Endothelial cell of umbilical vein (primary cell): Measurements from ENCODE around the gene TNIP1. TPM values are rescaled to one million over a fixed set of nuclear protein-coding genes. Genes with fewer than 3 reads are reported as not detected.

Experiments
- BruUV-seq: library from RNA; stranded (reverse); fragments of 400-500 nt; replicated peaks from 2 replicates; lab custom pipeline; 2021; lab: Mats Ljungman, UMichigan
- CTCF ChIA-PET: fragments of 300-600, 350-600 bp; sonication (Branson Sonifier 250); formaldehyde crosslinking; loops from one replicate; lab custom pipeline; 2021; ENCODE audit warnings: antibody characterized with exemption, inconsistent platforms; lab: Charles Lee
- POLR2A ChIA-PET: fragments of 300-600, 350-600 bp; sonication (Branson Sonifier 250); formaldehyde crosslinking; loops from one replicate; lab custom pipeline; 2021; ENCODE audit warnings: antibody characterized with exemption, inconsistent platforms; lab: Charles Lee
- DNase-seq: peaks from one replicate; pipeline ENCODE4 v3.0.0-alpha.2; 2011; ENCODE audit warnings: low read depth, low spot score
- FAIRE-seq: peaks from 2 replicates; lab custom pipeline; 2011; peaks lifted over from hg19 to GRCh38; lab: Jason Lieb, UNC
- H2AFZ ChIP-seq: 2 replicates; pipeline ENCODE4 v1.6.0; 2012; ENCODE audit warnings: low read depth, low read length, control low read depth, inconsistent platforms
- H3K27ac ChIP-seq: 2 replicates; pipeline ENCODE4 v1.5.1; 2011; ENCODE audit warnings: low read depth, mild to moderate bottlenecking, control low read depth, low read length, moderate library complexity; ENCODE audit not compliant: insufficient read depth
- H3K27me3 ChIP-seq, 2 experiments: 2 replicates each; pipeline versions ENCODE4 v1.6.0 to v1.6.1; 2011; ENCODE audit warnings: low read length in 2 of 2, mixed read lengths in 1 of 2; ENCODE audit not compliant: control insufficient read depth in 2 of 2, insufficient read depth in 2 of 2
- H3K36me3 ChIP-seq, 2 experiments: 2 replicates in 1 of 2; 3 replicates in 1 of 2; pipeline ENCODE4 v1.5.1; 2011; ENCODE audit warnings: low read length in 2 of 2, mild to moderate bottlenecking in 1 of 2, moderate library complexity in 1 of 2; ENCODE audit not compliant: control insufficient read depth in 2 of 2, insufficient read depth in 2 of 2; ENCODE audit errors: extremely low read depth in 1 of 2
- H3K4me1 ChIP-seq: 3 replicates; pipeline ENCODE4 v1.5.1; 2011; ENCODE audit warnings: mild to moderate bottlenecking, low read length; ENCODE audit not compliant: control insufficient read depth, insufficient read depth; ENCODE audit errors: extremely low read depth
- H3K4me2 ChIP-seq: 2 replicates; pipeline ENCODE4 v1.6.1; 2011; ENCODE audit warnings: low read length, control low read depth, mixed read lengths; ENCODE audit not compliant: insufficient read depth
- H3K4me3 ChIP-seq, 3 experiments: fragments of 200-600 bp in 1 of 3; sonication (generic), shearing (Covaris generic) in 1 of 3; replicated peaks in 1 of 3; 2 replicates each; pipeline ENCODE4 v1.5.1; 2011 to 2016; ENCODE audit warnings: control low read depth in 3 of 3, low read length in 3 of 3, mild to moderate bottlenecking in 2 of 3, inconsistent platforms in 1 of 3, low read depth in 1 of 3, moderate library complexity in 1 of 3; ENCODE audit not compliant: insufficient read depth in 1 of 3
- H3K79me2 ChIP-seq: 2 replicates; pipeline ENCODE4 v1.6.0; 2012; ENCODE audit warnings: low read length, inconsistent platforms; ENCODE audit not compliant: control insufficient read depth, insufficient read depth
- H3K9ac ChIP-seq: replicated peaks from 2 replicates; pipeline ENCODE3; 2011; ENCODE audit warnings: low read length, control low read depth; ENCODE audit not compliant: insufficient read depth; ENCODE audit errors: extremely low read depth
- H3K9me1 ChIP-seq: replicated peaks from 3 replicates; pipeline ENCODE4 v1.6.0; 2011; ENCODE audit warnings: mild to moderate bottlenecking, low read length; ENCODE audit not compliant: control insufficient read depth, insufficient read depth; ENCODE audit errors: extremely low read depth
- H3K9me3 ChIP-seq: replicated peaks from 2 replicates; pipeline ENCODE4 v1.5.1; 2012; ENCODE audit warnings: low read length, inconsistent platforms; ENCODE audit not compliant: control insufficient read depth, insufficient read depth
- H4K20me1 ChIP-seq: replicated peaks from 2 replicates; pipeline ENCODE3; 2011; ENCODE audit warnings: mild to moderate bottlenecking, low read length; ENCODE audit not compliant: control insufficient read depth, insufficient read depth; ENCODE audit errors: extremely low read depth
- EZH2 ChIP-seq: IDR thresholded peaks from 2 replicates; pipeline ENCODE4 v1.6.1; 2012; ENCODE audit warnings: borderline replicate concordance, low read depth, mild to moderate bottlenecking, moderate library complexity, low read length, inconsistent platforms; ENCODE audit not compliant: severe bottlenecking
- FOS ChIP-seq: IDR thresholded peaks from 2 replicates; pipeline ENCODE4 v1.6.1; 2011; ENCODE audit warnings: mild to moderate bottlenecking, low read length, moderate library complexity, borderline replicate concordance; ENCODE audit not compliant: insufficient read depth
- GATA2 ChIP-seq: IDR thresholded peaks from 2 replicates; pipeline ENCODE4 v1.7.0; 2011; ENCODE audit warnings: low read depth, mild to moderate bottlenecking, moderate library complexity, mixed read lengths, low read length; ENCODE audit not compliant: insufficient read length, insufficient read depth
- JUN ChIP-seq: IDR thresholded peaks from 2 replicates; pipeline ENCODE4 v1.6.1; 2011; ENCODE audit warnings: borderline replicate concordance, low read depth; ENCODE audit not compliant: insufficient read length, insufficient read depth
- MYC ChIP-seq: IDR thresholded peaks from one replicate; pipeline ENCODE4 v1.6.1; 2011; ENCODE audit warnings: mild to moderate bottlenecking, low read depth, low read length
- POLR2A ChIP-seq: IDR thresholded peaks from 2 replicates; pipeline ENCODE4 v1.6.1; 2012; ENCODE audit warnings: low read depth, mild to moderate bottlenecking, control low read depth, low read length
- POLR2AphosphoS5 ChIP-seq: IDR thresholded peaks from 2 replicates; pipeline ENCODE4 v1.6.1; 2012; ENCODE audit warnings: low read depth, mild to moderate bottlenecking, control low read depth, low read length, moderate library complexity; ENCODE audit not compliant: insufficient read depth
- dilution Hi-C: fragments of 300-500 bp; cut with MboI; formaldehyde crosslinking; loops from one replicate; pipeline ENCODE4 v1.15.0; 2019; ENCODE audit warnings: low sequenced_read_pairs; ENCODE audit not compliant: extremely low pct_ligation_motif_present
- intact Hi-C: fragments of 100-400 bp; cut with micrococcal nuclease; formaldehyde crosslinking; loops from one replicate; pipeline ENCODE4 v1.10.0; 2022
- polyA plus RNA-seq, 4 experiments: library from polyadenylated mRNA; depleted of rRNA in 3 of 4; stranded (reverse) in 3 of 4; unstranded in 1 of 4; fragments of >200 nt; gene quantifications; 2 replicates each; pipeline versions ENCODE4 v1.2.1 to v1.2.3, GENCODE V29; 2011 to 2012; ENCODE audit warnings: missing spikeins in 1 of 4
- total RNA-seq: library from RNA; stranded (reverse); gene quantifications from 2 replicates; pipeline ENCODE4 v1.2.3, GENCODE V29; 2021
- TF ChIP-seq, protein P1 (sequence below), 2 donors: IDR thresholded peaks; 1 replicate in 1 of 2; 2 replicates in 1 of 2; pipeline ENCODE4 v1.5.1; 2011; ENCODE audit warnings: low read length in 2 of 2, mild to moderate bottlenecking in 2 of 2, moderate library complexity in 2 of 2, control low read depth in 1 of 2, inconsistent platforms in 1 of 2, low read depth in 1 of 2; ENCODE audit not compliant: insufficient read depth in 1 of 2; ENCODE audit errors: extremely low read depth in 1 of 2
- TF ChIP-seq, protein P2 (sequence below): IDR thresholded peaks from 2 replicates; pipeline ENCODE4 v1.6.1; 2011; ENCODE audit not compliant: insufficient read depth, insufficient read length

The TNIP1 gene
- total and polyA plus RNA-seq, 2 donors (not counting 3 experiments of a cell fraction or from before 2014, with no cell fraction given): 43.0 to 96.8 TPM

DNA sequence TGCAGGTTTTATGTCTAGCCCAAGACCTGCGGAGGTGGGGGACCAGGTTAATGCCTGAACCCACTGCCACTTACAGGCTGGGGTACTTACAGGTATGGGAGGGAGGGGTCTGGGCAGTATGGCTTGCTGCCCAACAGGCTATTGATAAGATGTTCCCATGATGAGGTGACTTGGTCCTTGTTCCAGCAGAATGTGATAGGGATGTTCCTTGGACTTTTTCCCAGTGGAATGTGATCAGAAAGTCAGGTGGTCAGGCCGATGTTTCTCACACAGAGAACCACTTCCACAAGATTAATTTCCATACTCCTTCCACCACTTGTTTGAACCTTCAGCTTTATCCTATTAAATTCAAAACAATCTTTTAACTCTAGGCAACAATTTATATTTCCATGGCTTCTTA, 87.4 kb downstream of the TNIP1 start:
- TF ChIP-seq MYC: no peak
- TF ChIP-seq, protein P1, sequence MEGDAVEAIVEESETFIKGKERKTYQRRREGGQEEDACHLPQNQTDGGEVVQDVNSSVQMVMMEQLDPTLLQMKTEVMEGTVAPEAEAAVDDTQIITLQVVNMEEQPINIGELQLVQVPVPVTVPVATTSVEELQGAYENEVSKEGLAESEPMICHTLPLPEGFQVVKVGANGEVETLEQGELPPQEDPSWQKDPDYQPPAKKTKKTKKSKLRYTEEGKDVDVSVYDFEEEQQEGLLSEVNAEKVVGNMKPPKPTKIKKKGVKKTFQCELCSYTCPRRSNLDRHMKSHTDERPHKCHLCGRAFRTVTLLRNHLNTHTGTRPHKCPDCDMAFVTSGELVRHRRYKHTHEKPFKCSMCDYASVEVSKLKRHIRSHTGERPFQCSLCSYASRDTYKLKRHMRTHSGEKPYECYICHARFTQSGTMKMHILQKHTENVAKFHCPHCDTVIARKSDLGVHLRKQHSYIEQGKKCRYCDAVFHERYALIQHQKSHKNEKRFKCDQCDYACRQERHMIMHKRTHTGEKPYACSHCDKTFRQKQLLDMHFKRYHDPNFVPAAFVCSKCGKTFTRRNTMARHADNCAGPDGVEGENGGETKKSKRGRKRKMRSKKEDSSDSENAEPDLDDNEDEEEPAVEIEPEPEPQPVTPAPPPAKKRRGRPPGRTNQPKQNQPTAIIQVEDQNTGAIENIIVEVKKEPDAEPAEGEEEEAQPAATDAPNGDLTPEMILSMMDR (IDR thresholded peaks at IDR 0.05; ENCODE audit: extremely low read depth in 1 of 2, insufficient read depth in 1 of 2, low read depth in 1 of 2, low read length in 2 of 2): no peak
- TF ChIP-seq JUN: no peak
- TF ChIP-seq, protein P2, sequence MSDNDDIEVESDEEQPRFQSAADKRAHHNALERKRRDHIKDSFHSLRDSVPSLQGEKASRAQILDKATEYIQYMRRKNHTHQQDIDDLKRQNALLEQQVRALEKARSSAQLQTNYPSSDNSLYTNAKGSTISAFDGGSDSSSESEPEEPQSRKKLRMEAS: no peak
- no peak for TF ChIP-seq FOS
- TF ChIP-seq GATA2: no peak
- no peak for TF ChIP-seq POLR2A
- TF ChIP-seq POLR2AphosphoS5: no peak
- TF ChIP-seq EZH2: no peak
- CTCF ChIA-PET: no interaction called here
- Histone ChIP-seq H3K79me2 (no peaks in the 10 kb centered on the region), H3K4me1 (no peaks in the 10 kb centered on the region), H4K20me1 (no peaks in the 10 kb centered on the region), H3K27ac (no peak overlapping the region), H3K9me3 (no peaks in the 10 kb centered on the region), H3K27me3 (no peaks in the 10 kb centered on the region), H2AFZ (no peak overlapping the region), H3K36me3 (no peaks in the 10 kb centered on the region), H3K4me3 (no peak overlapping the region), H3K9ac (no peak overlapping the region), H3K4me2 (no peak overlapping the region), H3K9me1 (no peaks in the 10 kb centered on the region)
- POLR2A ChIA-PET: no interaction called here
- DNase-seq (no peak), FAIRE-seq (no peak)
- intact Hi-C loops: no loop called here
- dilution Hi-C loops: no loop called here
- BruUV-seq: no TSS peak
